Ovary (tissue), 9 donors: ENCODE data around the gene ZMIZ1. TPM values are rescaled to one million over a fixed set of nuclear protein-coding genes. Genes with fewer than 3 reads are reported as not detected.

ENCODE experiments used
- DNase-seq, 5 donors: peaks; one replicate each; pipeline ENCODE4 v3.0.0-alpha.2; 2019 to 2020
- H3K27ac ChIP-seq, 2 donors: fragments of 200-600 bp; one replicate each; pipeline versions ENCODE4 v1.5.1 to v1.8.0; 2019 to 2022
- H3K27me3 ChIP-seq: fragments of 200-600 bp; one replicate; pipeline ENCODE4 v1.8.0; 2022
- H3K36me3 ChIP-seq: fragments of 200-600 bp; sonication (generic); one replicate; pipeline ENCODE4 v1.5.1; 2019
- H3K4me1 ChIP-seq: one replicate; pipeline ENCODE4 v1.8.1; 2013; ENCODE audit warnings: mild to moderate bottlenecking, moderate library complexity; ENCODE audit not compliant: insufficient read depth
- H3K4me3 ChIP-seq: fragments of 200-600 bp; sonication (generic); one replicate; pipeline ENCODE4 v1.5.1; 2017
- H3K9me3 ChIP-seq, 2 donors: fragments of 200-600 bp in 1 of 2; sonication (generic) in 1 of 2; one replicate each; pipeline versions ENCODE4 v1.5.1 to v1.8.1; 2013 to 2019; ENCODE audit warnings: mild to moderate bottlenecking in 1 of 2, moderate library complexity in 1 of 2
- CTCF ChIP-seq, 3 donors: fragments of 450-650 bp in 2 of 3; fragments of 200-600 bp in 1 of 3; IDR thresholded peaks; one replicate each; pipeline versions ENCODE4 v1.5.1 to v1.8.0; 2016 to 2022; ENCODE audit warnings: antibody characterized with exemption in 3 of 3, mild to moderate bottlenecking in 1 of 3
- EP300 ChIP-seq: sonication (generic); formaldehyde crosslinking; IDR thresholded peaks from one replicate; pipeline ENCODE4 v1.6.1; 2017; ENCODE audit warnings: antibody characterized with exemption
- POLR2A ChIP-seq: fragments of 450-650 bp; IDR thresholded peaks from one replicate; pipeline ENCODE4 v1.6.1; 2017; ENCODE audit warnings: antibody characterized with exemption, mild to moderate bottlenecking, moderate library complexity
- WGBS, 3 donors: extraction: QIAGEN DNeasy Blood & Tissue Kit in 1 of 3; methylation state at CpG; one replicate each; pipeline versions ENCODE4 v1.1.5 to v1.1.7; 2013 to 2017; 5-methylcytosine and 5-hydroxymethylcytosine counted together
- intact Hi-C, 4 donors: fragments of 100-400 bp; cut with DNase I; formaldehyde crosslinking; loops; one replicate each; pipeline versions ENCODE4 v1.11.0 to v1.15.1; 2022 to 2023
- polyA plus RNA-seq, 2 donors: library from polyadenylated mRNA; stranded (reverse); fragments of 200-250 nt in 1 of 2; fragments of 350-450 nt in 1 of 2; fragmentation: Illumina TruSeq in 1 of 2; extraction: RNeasy Lipid Tissue Mini Kit (QIAGEN cat#74804) in 1 of 2; gene quantifications; one replicate each; pipeline ENCODE4 v1.2.3, GENCODE V29; 2013 to 2014
- total RNA-seq, 7 donors: library from RNA; depleted of rRNA in 2 of 7; stranded (reverse); fragments of >200 nt in 2 of 7; fragmentation: NEBNext Ultra II Directional in 3 of 7; extraction: Animal tissue kit (Norgen Biotek cat#: 25700) in 3 of 7; gene quantifications; one replicate each; pipeline versions ENCODE4 v1.1.0 to v1.2.4, GENCODE V29; 2016 to 2023
- donor health status: DM: no; HTN: no; CAD: no; lungs with moderate emphysema.
- donor health status: DM: no; HTN: no; CAD: no.
- donor health status: Bipolar disorder and iron deficiency.
- donor health status: DM: yes; HTN: yes; CAD: no.
- donor health status: DM: no; HTN: no; CAD: no.
- donor health status: DM: yes; HTN: yes; CAD: no.

Gene ZMIZ1
- total and polyA plus RNA-seq, 9 donors: 30.3 to 117 (median 69.1) TPM

- intact Hi-C loops: no loop called here
- H3K9me3 ChIP-seq: no peaks in the 10 kb centered on the region
- no peak for TF ChIP-seq EP300
- TF ChIP-seq CTCF (IDR thresholded peaks at IDR 0.05): no peak
- no peak for TF ChIP-seq POLR2A
- no peaks in the 10 kb centered on the region for H3K36me3 ChIP-seq
- H3K4me1 ChIP-seq: peaks cover 71% of the 10 kb centered on the region
- no peak overlapping the region for H3K4me3 ChIP-seq
- DNase-seq: peak in 1 of 5 donors; percentile 46
- H3K27ac ChIP-seq: peak overlapping the region; percentile 39 to 88
- H3K27me3 ChIP-seq: no peaks in the 10 kb centered on the region
- WGBS, 3 donors: 61 to 70% (median 66%) methylated on average over 7 of the region's 7 CpGs
Observed at GRCh38 chr10:79179164-79179956, 110.6 kb downstream of the ZMIZ1 start.

- peak in 1 of 5 donors; percentile 44 for DNase-seq
- peaks cover 75% of the 10 kb centered on the region for H3K4me1 ChIP-seq
- intact Hi-C loops: loop anchor here in 1 of 4 donors (5.0 to 10.0 kb wide), 2 partner anchors 103 to 635 kb away; no protein-coding TSS in a partner anchor
- H3K4me3 ChIP-seq: no peak overlapping the region
- H3K27me3 ChIP-seq: no peaks in the 10 kb centered on the region
- no peaks in the 10 kb centered on the region for H3K36me3 ChIP-seq
- no peaks in the 10 kb centered on the region for H3K9me3 ChIP-seq
- WGBS, 3 donors: 81 to 87% (median 83%) methylated on average over 7 of the region's 7 CpGs
- H3K27ac ChIP-seq: peak overlapping the region; percentile 39 to 88
- TF ChIP-seq CTCF (IDR thresholded peaks at IDR 0.05) (no peak), EP300 (no peak), POLR2A (no peak)
Observed at GRCh38 chr10:79179957-79180309, 111.2 kb downstream of the ZMIZ1 start.

GRCh38 chr10:79180414-79181221 lies 111.9 kb downstream of the ZMIZ1 start:
- DNase-seq: no peak

More at GRCh38 chr10:79180414-79181221, 111.9 kb downstream of the ZMIZ1 start:
- no peaks in the 10 kb centered on the region for H3K36me3 ChIP-seq
- no peak overlapping the region for H3K4me3 ChIP-seq
- WGBS, 3 donors: 57 to 64% (median 59%) methylated on average over 13 to 14 of the region's 14 CpGs
- peaks cover 71% of the 10 kb centered on the region for H3K4me1 ChIP-seq
- no peaks in the 10 kb centered on the region for H3K9me3 ChIP-seq
- H3K27me3 ChIP-seq: no peaks in the 10 kb centered on the region
- intact Hi-C loops: loop anchor here in 1 of 4 donors (5.0 to 10.0 kb wide), 2 partner anchors 103 to 636 kb away; no protein-coding TSS in a partner anchor
- TF ChIP-seq EP300 (no peak), POLR2A (no peak), CTCF (IDR thresholded peaks at IDR 0.05) (no peak)
- peak overlapping the region; percentile 39 to 88 for H3K27ac ChIP-seq
